Measurements from ENCODE around the gene CBLB.
"Not testable (repeated sequence)": the region's sequence is repeated elsewhere in the genome, so short reads cannot be mapped to it uniquely, and the experiment has no call there.

The CBLB gene

DNA sequence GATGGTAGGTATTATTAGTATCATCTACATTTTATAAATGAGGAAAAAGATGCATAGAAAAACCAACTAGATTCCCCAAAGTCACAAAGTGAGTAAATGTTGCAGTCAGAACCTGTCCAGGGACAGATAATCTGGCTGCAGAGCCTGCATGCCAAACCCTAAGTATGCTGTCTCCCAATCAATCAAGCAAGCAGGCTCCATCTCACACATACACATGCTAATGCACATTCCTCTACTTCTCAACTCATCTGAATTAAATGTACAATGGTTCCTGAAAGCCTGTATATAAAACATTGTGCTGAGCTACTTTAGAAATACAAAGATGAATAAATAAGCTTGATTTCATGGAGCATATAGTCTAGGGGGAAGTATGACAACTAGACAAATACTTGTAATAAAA, 101.0 kb downstream of the CBLB start:
- no peak for DNase-seq
- Mint-ChIP-seq H3K4me3 (peak overlapping the region; percentile 50), H3K27me3 (no peaks in the 10 kb centered on the region), H3K9me3 (peaks cover 23% of the 10 kb centered on the region), H3K27ac (peak overlapping the region; percentile 94), H3K4me1 (peaks cover 95% of the 10 kb centered on the region), H3K36me3 (peaks cover 84% of the 10 kb centered on the region)
- CTCF ChIA-PET: no interaction called here

- CTCF ChIA-PET: no interaction called here
- DNase-seq: no peak
- Mint-ChIP-seq H3K4me1 (peaks cover 94% of the 10 kb centered on the region), H3K4me3 (peak overlapping the region; percentile 60), H3K9me3 (peaks cover 25% of the 10 kb centered on the region), H3K36me3 (peaks cover 84% of the 10 kb centered on the region), H3K27me3 (no peaks in the 10 kb centered on the region), H3K27ac (peak overlapping the region; percentile 94)
Observed at GRCh38 chr3:105767216-105767615, 101.6 kb downstream of the CBLB start.

DNA sequence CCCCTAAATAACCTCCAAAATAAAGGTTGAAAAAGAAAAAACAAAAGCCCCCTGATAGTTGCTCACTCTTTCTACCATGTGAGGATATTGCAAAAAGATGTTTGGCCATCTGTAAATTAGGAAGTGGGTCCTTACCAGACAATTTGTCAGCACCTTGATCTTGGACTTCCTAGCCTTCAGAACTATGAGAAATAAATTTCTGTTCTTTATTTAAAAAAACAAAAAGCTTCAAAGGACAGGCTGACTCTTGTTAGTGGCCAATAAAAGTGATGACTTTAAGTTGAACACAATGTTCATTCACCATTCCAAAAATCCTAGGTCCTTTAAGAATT, 103.5 kb downstream of the CBLB start:
- peaks cover 82% of the 10 kb centered on the region for H3K36me3 Mint-ChIP-seq
- H3K9me3 Mint-ChIP-seq: peaks cover 25% of the 10 kb centered on the region
- DNase-seq: no peak
- CTCF ChIA-PET: interaction anchor here (0.9 kb wide), 1 partner anchor 53 kb away, joined by 3 read pairs; no protein-coding TSS in a partner anchor
- H3K4me1 Mint-ChIP-seq: peaks cover 84% of the 10 kb centered on the region
- H3K27me3 Mint-ChIP-seq: no peaks in the 10 kb centered on the region
- H3K27ac Mint-ChIP-seq: peak overlapping the region; percentile 94
- peak overlapping the region; percentile 46 for H3K4me3 Mint-ChIP-seq

DNA sequence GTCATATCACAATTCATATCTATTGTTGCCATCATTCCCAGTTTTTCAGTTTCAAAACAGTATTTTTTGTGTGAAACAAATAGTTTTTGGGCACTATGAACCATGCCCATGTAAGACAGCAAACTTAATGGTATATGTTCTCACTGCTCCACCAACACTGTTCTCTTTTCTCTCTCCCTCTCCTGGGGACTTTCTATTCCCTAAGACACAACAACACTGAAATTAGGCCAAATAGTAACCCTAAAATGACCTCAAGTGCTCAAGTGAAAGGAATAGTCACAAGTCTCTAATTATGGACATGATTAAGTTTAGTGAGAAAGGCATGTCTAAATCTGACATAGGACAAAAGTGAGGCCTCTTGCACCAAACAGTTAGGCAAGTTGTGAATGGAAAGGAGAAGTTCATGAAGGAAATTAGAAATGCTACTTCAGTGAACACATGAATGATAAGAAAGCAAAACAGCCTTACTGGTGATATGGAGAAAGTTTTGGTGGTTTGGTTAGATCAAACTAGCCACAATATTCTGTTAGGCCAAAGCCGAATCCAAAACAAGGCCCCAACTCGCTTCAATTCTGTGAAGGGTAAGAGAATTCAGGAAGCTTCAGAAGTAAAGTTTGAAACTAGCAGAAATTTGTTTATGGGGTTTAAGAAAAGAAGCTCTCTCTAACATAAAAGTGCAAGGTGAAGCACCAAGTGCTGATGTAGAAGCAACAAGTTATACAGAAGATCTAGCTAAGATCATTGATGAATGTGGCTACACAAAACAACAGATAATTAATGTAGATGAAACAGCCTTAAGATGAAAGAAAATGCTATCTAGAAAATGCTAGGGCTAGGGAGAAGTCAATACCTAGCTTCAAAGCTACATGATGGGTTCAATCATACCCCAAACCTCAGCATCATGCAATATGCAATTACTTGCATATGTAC, 104.2 kb downstream of the CBLB start:
- H3K27ac Mint-ChIP-seq: peak overlapping the region; percentile 94
- H3K27me3 Mint-ChIP-seq: no peaks in the 10 kb centered on the region
- DNase-seq: peak; percentile 45
- H3K9me3 Mint-ChIP-seq: peaks cover 26% of the 10 kb centered on the region
- peaks cover 79% of the 10 kb centered on the region for H3K36me3 Mint-ChIP-seq
- peak overlapping the region; percentile 35 for H3K4me3 Mint-ChIP-seq
- H3K4me1 Mint-ChIP-seq: peaks cover 80% of the 10 kb centered on the region
- CTCF ChIA-PET: interaction anchor here (0.9 kb wide), 1 partner anchor 53 kb away, joined by 3 read pairs; no protein-coding TSS in a partner anchor

- H3K9me3 Mint-ChIP-seq: peaks cover 31% of the 10 kb centered on the region
- H3K4me1 Mint-ChIP-seq: peaks cover 76% of the 10 kb centered on the region
- H3K36me3 Mint-ChIP-seq: peaks cover 78% of the 10 kb centered on the region
- no peak overlapping the region for H3K4me3 Mint-ChIP-seq
- CTCF ChIA-PET: no interaction called here
- peak overlapping the region; percentile 94 for H3K27ac Mint-ChIP-seq
- no peak for DNase-seq
- H3K27me3 Mint-ChIP-seq: no peaks in the 10 kb centered on the region
Observed at GRCh38 chr3:105763659-105764036, 105.2 kb downstream of the CBLB start.

- H3K4me3 Mint-ChIP-seq: no peak overlapping the region
- peaks cover 74% of the 10 kb centered on the region for H3K4me1 Mint-ChIP-seq
- H3K27ac Mint-ChIP-seq: peak overlapping the region; percentile 94
- no peak for DNase-seq
- peaks cover 79% of the 10 kb centered on the region for H3K36me3 Mint-ChIP-seq
- H3K9me3 Mint-ChIP-seq: peaks cover 35% of the 10 kb centered on the region
- CTCF ChIA-PET: no interaction called here
- no peaks in the 10 kb centered on the region for H3K27me3 Mint-ChIP-seq
Observed at GRCh38 chr3:105762749-105763658, 105.8 kb downstream of the CBLB start.

DNA sequence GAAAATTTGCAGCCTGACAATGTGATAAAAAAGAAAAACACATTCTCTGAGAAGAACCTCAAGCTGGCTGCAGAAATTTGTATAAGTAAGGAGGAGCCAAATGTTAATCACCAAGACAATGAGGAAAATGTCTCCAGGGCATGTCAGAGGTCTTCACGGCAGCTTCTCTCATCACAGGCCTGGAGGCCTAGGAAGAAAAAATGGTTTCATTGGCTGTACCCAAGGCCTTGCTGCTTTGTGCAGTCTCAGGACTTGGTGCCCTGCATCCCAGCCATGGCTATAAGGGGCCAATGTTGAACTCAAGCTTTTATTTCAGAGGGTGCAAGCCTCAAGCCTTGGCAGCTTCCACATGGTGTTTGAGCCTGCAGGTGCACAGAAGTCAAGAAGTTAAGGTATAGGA, 106.6 kb downstream of the CBLB start:
- Mint-ChIP-seq H3K36me3 (peaks cover 80% of the 10 kb centered on the region), H3K4me1 (peaks cover 70% of the 10 kb centered on the region), H3K27ac (peak overlapping the region; percentile 73), H3K9me3 (peaks cover 38% of the 10 kb centered on the region)
- CTCF ChIA-PET, DNase-seq, H3K27me3 Mint-ChIP-seq, H3K4me3 Mint-ChIP-seq: not testable (repeated sequence)

DNA sequence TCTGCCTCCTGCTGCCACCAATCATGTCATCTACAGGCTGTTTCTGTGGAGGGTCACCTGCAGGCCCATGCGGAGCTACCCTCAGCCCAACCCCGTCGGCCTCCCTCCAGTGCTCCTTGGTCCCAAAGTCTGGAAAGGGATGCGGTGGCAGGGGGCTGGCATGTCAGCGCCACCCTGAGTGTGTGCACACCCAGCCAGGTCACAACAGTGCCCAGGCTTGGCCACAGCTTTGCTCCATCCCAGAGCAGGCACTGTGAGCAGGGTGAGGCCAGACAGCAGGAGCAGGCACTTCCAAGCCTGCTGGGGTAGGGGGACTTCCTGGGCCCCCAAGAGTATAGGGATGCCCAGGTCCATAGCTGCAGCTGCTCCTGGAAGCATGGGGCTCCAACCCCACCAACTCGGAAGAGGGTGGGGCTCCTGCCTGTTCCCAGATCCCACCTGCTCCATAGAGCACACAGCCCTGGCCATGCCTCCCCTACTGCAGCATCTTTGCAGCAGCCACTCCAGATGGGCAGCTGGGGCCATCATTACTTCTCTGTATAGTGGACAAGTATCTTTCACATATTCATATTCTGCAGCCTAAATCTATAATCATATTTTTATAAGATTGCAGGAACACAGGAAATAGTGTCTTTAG, 109.3 kb downstream of the CBLB start:
- CTCF ChIA-PET: no interaction called here
- peaks cover 82% of the 10 kb centered on the region for H3K36me3 Mint-ChIP-seq
- peaks cover 67% of the 10 kb centered on the region for H3K4me1 Mint-ChIP-seq
- H3K27ac Mint-ChIP-seq: no peak overlapping the region
- DNase-seq: no peak
- peaks cover 38% of the 10 kb centered on the region for H3K9me3 Mint-ChIP-seq
- no peak overlapping the region for H3K4me3 Mint-ChIP-seq
- no peaks in the 10 kb centered on the region for H3K27me3 Mint-ChIP-seq

DNA sequence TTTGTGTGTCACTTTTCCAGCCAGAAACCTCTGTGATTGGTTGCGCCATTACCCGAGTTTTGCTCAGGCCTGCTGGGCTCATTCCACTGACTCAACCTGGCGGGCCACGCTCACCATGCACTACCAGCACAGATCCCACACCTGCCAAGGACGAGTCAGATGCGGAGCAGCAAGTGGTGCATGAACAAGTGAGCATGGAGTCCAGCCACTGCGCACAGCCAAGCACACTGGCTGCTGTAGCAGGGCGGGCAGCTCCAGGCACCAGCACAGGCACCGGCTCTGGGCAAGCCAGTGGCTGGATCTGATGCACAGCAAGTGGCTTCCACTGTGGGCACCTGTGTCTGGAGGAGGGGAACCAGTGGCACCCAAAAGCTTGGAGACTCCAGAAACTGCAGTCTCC, 110.4 kb downstream of the CBLB start:
- CTCF ChIA-PET: no interaction called here
- DNase-seq: no peak
- no peak overlapping the region for H3K4me3 Mint-ChIP-seq
- peaks cover 37% of the 10 kb centered on the region for H3K9me3 Mint-ChIP-seq
- H3K27me3 Mint-ChIP-seq: no peaks in the 10 kb centered on the region
- H3K4me1 Mint-ChIP-seq: peaks cover 66% of the 10 kb centered on the region
- peak overlapping the region; percentile 24 for H3K27ac Mint-ChIP-seq
- H3K36me3 Mint-ChIP-seq: peaks cover 81% of the 10 kb centered on the region

GRCh38 chr3:105755121-105755886, 113.5 kb downstream of the CBLB start:
- CTCF ChIA-PET: no interaction called here
- H3K4me1 Mint-ChIP-seq: peaks cover 75% of the 10 kb centered on the region
- H3K36me3 Mint-ChIP-seq: peaks cover 63% of the 10 kb centered on the region
- H3K9me3 Mint-ChIP-seq: peaks cover 17% of the 10 kb centered on the region
- H3K4me3 Mint-ChIP-seq: no peak overlapping the region
- H3K27me3 Mint-ChIP-seq: no peaks in the 10 kb centered on the region
- peak overlapping the region; percentile 100 for H3K27ac Mint-ChIP-seq
- no peak for DNase-seq

DNA sequence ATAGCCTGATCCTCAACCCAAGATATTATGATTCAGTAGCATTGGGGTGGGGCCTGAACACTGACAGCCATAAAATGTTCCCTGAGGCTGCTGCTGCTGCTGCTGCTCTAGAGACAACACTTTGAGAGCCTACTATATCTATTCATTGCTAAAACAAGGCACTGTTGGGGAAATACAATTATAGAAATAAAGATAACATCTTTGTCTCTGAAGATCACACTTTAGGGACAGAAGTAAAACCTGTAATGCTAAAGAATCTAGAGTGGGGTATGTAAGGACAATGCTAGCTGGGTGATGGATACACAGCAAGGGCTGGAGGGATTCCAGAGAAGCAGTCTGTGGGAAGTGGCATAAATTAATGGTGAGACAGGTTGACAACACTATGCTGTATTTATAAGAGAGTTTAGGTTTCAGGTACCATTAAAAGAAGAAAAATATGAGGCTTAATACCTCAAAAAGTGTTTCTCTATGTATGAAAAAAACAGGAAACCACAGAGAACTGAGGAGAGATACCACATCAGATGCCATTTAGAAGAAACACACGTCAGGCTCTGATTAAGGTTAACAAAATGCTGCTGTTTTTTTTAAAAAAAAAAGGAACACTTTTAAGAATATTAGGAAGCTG, 115.9 kb downstream of the CBLB start:
- H3K27ac Mint-ChIP-seq: peak overlapping the region; percentile 100
- CTCF ChIA-PET: no interaction called here
- H3K4me3 Mint-ChIP-seq: peak overlapping the region; percentile 61
- DNase-seq: peak; percentile 60
- peaks cover 61% of the 10 kb centered on the region for H3K36me3 Mint-ChIP-seq
- H3K27me3 Mint-ChIP-seq: no peaks in the 10 kb centered on the region
- H3K4me1 Mint-ChIP-seq: peaks cover 80% of the 10 kb centered on the region
- peaks cover 4% of the 10 kb centered on the region for H3K9me3 Mint-ChIP-seq

GRCh38 chr3:105747696-105748095, 121.1 kb downstream of the CBLB start:
- Mint-ChIP-seq H3K9me3 (peaks cover 5% of the 10 kb centered on the region), H3K27ac (no peak overlapping the region), H3K4me3 (no peak overlapping the region), H3K36me3 (peaks cover 70% of the 10 kb centered on the region), H3K4me1 (peaks cover 73% of the 10 kb centered on the region), H3K27me3 (no peaks in the 10 kb centered on the region)
- CTCF ChIA-PET: no interaction called here
- DNase-seq: no peak

DNA sequence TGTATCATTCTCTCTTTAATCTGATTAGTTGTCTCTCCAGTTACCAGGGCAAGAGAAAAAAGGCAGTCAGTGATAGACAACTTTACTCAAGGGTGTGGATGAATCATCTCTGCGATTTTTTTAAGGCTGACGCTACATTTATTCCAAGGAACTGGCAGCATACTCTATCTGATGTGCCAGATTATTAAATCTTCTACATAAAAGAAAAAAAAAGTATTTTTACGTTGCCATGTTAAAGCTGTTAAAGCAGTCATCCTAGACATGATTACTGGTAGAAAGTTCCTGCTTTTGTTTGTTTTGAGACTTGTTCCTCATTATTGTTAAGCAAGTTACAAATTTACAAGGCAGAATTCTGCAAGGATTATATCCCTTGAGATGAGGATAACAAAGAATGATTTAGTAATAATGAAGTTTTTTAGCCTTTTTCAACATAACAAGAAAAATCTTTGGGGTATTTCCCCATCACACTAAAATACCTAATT, 121.7 kb downstream of the CBLB start:
- no peak for DNase-seq
- Mint-ChIP-seq H3K27ac (peak overlapping the region; percentile 67), H3K36me3 (peaks cover 71% of the 10 kb centered on the region), H3K27me3 (no peaks in the 10 kb centered on the region), H3K4me3 (no peak overlapping the region), H3K9me3 (peaks cover 5% of the 10 kb centered on the region), H3K4me1 (peaks cover 67% of the 10 kb centered on the region)
- CTCF ChIA-PET: no interaction called here

Measured in activated naive CD4-positive, alpha-beta T cell treated with anti-CD3 and anti-CD28 coated beads, Interleukin-2, amount 10 ng/mL, durations not matched to agents 7 days and 5 days (primary cell).